Erythroblast (primary cell): Measurements from ENCODE around the gene CKS1B.

Experiments used
- GATA1 ChIP-seq: IDR thresholded peaks from 2 replicates; pipeline ENCODE4 v1.6.1; 2011; ENCODE audit warnings: low read depth, mild to moderate bottlenecking, control low read depth, low read length, moderate library complexity
- POLR2A ChIP-seq: IDR thresholded peaks from 2 replicates; pipeline ENCODE4 v1.6.1; 2011; ENCODE audit warnings: mild to moderate bottlenecking, low read length

GRCh38 chr1:154953611-154954038 is 20.9 kb upstream of the CKS1B start:
- TF ChIP-seq POLR2A (no peak), GATA1 (no peak)
